ENCODE measurements around the gene VDAC1. TPM values are rescaled to one million over a fixed set of nuclear protein-coding genes. Genes with fewer than 3 reads are reported as not detected.

Gene VDAC1
- total and polyA plus RNA-seq, 10 of the 15 experiments (the other 5 are each of a cell fraction or from before 2014, with no cell fraction given): 245 to 488 (median 349) TPM

GRCh38 chr5:133935667-133935940, 69.2 kb downstream of the VDAC1 start (continued):
- TF ChIP-seq BCL3 (IDR thresholded peaks at IDR 0.05; ENCODE audit: borderline replicate concordance, insufficient read depth, low read depth, low read length, poor library complexity, severe bottlenecking) (no peak), JUNB (IDR thresholded peaks at IDR 0.05) (no peak), PBX3 (IDR thresholded peaks at IDR 0.05; ENCODE audit: insufficient replicate concordance, low read depth, low read length) (no peak), BCLAF1 (IDR thresholded peaks at IDR 0.05) (no peak), SUPT20H (IDR thresholded peaks at IDR 0.05; ENCODE audit: borderline replicate concordance, control insufficient read depth, low read depth, low read length) (no peak), NFIC (IDR thresholded peaks at IDR 0.05; ENCODE audit: low read depth, low read length) (no peak), KAT2A (conservative IDR thresholded peaks at IDR 0.05; ENCODE audit: control insufficient read depth, low read depth, low read length) (no peak)
